Loucy (cell line): Measurements from ENCODE around the gene UTRN.

Source experiments
- H2AFZ ChIP-seq: fragments of 200-600 bp; sonication (generic); 2 replicates; pipeline ENCODE4 v1.6.0; 2016; ENCODE audit warnings: antibody characterized with exemption, mild to moderate bottlenecking, low read length, moderate library complexity
- H3F3A ChIP-seq: fragments of 200-600 bp; 2 replicates; pipeline ENCODE4 v1.6.0; 2016; ENCODE audit warnings: antibody characterized with exemption, low read depth, mild to moderate bottlenecking
- H3K27me3 ChIP-seq: fragments of 200-600 bp; sonication (generic); 2 replicates; pipeline ENCODE4 v1.6.1; 2014; ENCODE audit warnings: low read length, mild to moderate bottlenecking; ENCODE audit not compliant: insufficient read depth, poor library complexity, severe bottlenecking
- H3K36me3 ChIP-seq: fragments of 200-600 bp; sonication (generic); 2 replicates; pipeline ENCODE4 v1.6.1; 2016; ENCODE audit warnings: low read length; ENCODE audit not compliant: insufficient read depth
- H3K4me1 ChIP-seq: fragments of 200-600 bp; sonication (generic); 2 replicates; pipeline ENCODE4 v1.5.1; 2014; ENCODE audit warnings: low read length, mild to moderate bottlenecking; ENCODE audit not compliant: insufficient read depth, poor library complexity, severe bottlenecking
- H3K4me2 ChIP-seq: fragments of 200-600 bp; sonication (generic); 2 replicates; pipeline ENCODE4 v1.6.0; 2014; ENCODE audit warnings: antibody characterized with exemption, low read length, low read depth, mild to moderate bottlenecking; ENCODE audit not compliant: poor library complexity, severe bottlenecking
- H3K4me3 ChIP-seq: fragments of 200-600 bp; sonication (generic); 2 replicates; pipeline ENCODE4 v1.5.1; 2014; ENCODE audit warnings: low read length, mild to moderate bottlenecking, mixed read lengths; ENCODE audit not compliant: poor library complexity, severe bottlenecking
- H3K79me2 ChIP-seq: fragments of 200-600 bp; sonication (generic); 2 replicates; pipeline ENCODE4 v1.6.1; 2014; ENCODE audit warnings: low read length; ENCODE audit not compliant: insufficient read depth
- H3K9ac ChIP-seq: fragments of 200-600 bp; sonication (generic); 2 replicates; pipeline ENCODE4 v1.6.0; 2014; ENCODE audit warnings: mild to moderate bottlenecking, low read depth, low read length, moderate library complexity; ENCODE audit not compliant: poor library complexity, severe bottlenecking
- H3K9me2 ChIP-seq: fragments of 200-600 bp; sonication (generic); replicated peaks from 2 replicates; pipeline ENCODE4 v1.6.1; 2016; ENCODE audit warnings: low read depth, low read length, mixed read lengths
- H3K9me3 ChIP-seq: fragments of 200-600 bp; sonication (generic); 2 replicates; pipeline ENCODE4 v1.6.1; 2014; ENCODE audit warnings: mild to moderate bottlenecking, antibody characterized with exemption, low read length, low read depth; ENCODE audit not compliant: insufficient read depth
- H4K20me1 ChIP-seq: fragments of 200-600 bp; sonication (generic); 2 replicates; pipeline ENCODE4 v1.6.0; 2014; ENCODE audit warnings: antibody characterized with exemption, low read length, mild to moderate bottlenecking; ENCODE audit not compliant: insufficient read depth, poor library complexity, severe bottlenecking
- EZH2phosphoT487 ChIP-seq: fragments of 200-600 bp; IDR thresholded peaks from 2 replicates; pipeline ENCODE4 v1.6.1; 2018; ENCODE audit warnings: antibody characterized with exemption, mild to moderate bottlenecking, moderate library complexity, borderline replicate concordance
- TF ChIP-seq, protein P1 (sequence below): fragments of 200-600 bp; sonication (generic); conservative IDR thresholded peaks from 2 replicates; pipeline ENCODE4 v1.5.1; 2014; ENCODE audit warnings: mild to moderate bottlenecking, antibody characterized with exemption, low read length

Gene UTRN

DNA sequence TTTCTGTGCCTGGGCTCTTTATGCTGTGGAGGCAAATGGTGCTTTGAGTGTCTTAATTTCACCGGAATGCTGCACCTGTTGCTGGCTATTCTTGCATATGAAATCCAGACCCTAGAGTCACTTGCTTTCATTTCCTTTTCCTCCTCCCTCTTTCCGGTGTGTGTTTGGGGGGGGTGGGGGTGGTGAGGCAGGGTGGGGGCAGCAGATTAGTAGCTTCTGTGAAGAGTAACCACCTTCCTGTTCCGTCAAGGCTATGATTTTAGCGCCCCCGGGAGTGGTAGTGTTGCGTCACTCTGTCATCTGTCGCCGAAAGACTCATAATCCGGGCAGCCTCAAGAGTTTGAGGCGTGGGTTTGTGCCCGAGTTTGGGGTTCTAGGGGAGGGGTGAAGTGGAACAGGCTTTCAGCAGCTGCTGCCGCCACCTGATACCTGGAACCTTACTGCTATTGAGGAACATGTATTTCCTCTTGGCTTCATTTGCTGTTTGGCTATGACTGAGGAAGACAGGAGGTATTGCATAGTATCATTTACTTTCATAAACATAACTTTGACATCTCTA, 49.1 kb downstream of the UTRN start:
- Histone ChIP-seq H3F3A (peaks cover 5% of the 10 kb centered on the region; the same call in 1 of the 2 replicates), H3K36me3 (no peaks in the 10 kb centered on the region), H3K9me2 (no peaks in the 10 kb centered on the region), H3K9me3 (no peaks in the 10 kb centered on the region), H4K20me1 (peaks cover 6% of the 10 kb centered on the region), H3K27me3 (no peaks in the 10 kb centered on the region), H3K79me2 (peaks cover 56% of the 10 kb centered on the region; the same call in 1 of the 2 replicates), H2AFZ (no peak overlapping the region; the same call in 1 of the 2 replicates), H3K4me2 (peak overlapping the region; percentile 69), H3K9ac (peak overlapping the region; percentile 33), H3K4me3 (peak overlapping the region; percentile 63), H3K4me1 (peaks cover 32% of the 10 kb centered on the region)
- no peak for TF ChIP-seq EZH2phosphoT487
- TF ChIP-seq, protein P1, sequence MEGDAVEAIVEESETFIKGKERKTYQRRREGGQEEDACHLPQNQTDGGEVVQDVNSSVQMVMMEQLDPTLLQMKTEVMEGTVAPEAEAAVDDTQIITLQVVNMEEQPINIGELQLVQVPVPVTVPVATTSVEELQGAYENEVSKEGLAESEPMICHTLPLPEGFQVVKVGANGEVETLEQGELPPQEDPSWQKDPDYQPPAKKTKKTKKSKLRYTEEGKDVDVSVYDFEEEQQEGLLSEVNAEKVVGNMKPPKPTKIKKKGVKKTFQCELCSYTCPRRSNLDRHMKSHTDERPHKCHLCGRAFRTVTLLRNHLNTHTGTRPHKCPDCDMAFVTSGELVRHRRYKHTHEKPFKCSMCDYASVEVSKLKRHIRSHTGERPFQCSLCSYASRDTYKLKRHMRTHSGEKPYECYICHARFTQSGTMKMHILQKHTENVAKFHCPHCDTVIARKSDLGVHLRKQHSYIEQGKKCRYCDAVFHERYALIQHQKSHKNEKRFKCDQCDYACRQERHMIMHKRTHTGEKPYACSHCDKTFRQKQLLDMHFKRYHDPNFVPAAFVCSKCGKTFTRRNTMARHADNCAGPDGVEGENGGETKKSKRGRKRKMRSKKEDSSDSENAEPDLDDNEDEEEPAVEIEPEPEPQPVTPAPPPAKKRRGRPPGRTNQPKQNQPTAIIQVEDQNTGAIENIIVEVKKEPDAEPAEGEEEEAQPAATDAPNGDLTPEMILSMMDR, result no peak; the same call in 1 of the 2 replicates
